Measurements from ENCODE around the gene GBGT1. TPM values are rescaled to one million over a fixed set of nuclear protein-coding genes. Genes with fewer than 3 reads are reported as not detected.

GBGT1 gene
- total and polyA plus RNA-seq, 9 of the 15 experiments (the other 6 are each of a cell fraction or from before 2014, with no cell fraction given): 0.55 to 25.8 (median 13.7) TPM

DNA sequence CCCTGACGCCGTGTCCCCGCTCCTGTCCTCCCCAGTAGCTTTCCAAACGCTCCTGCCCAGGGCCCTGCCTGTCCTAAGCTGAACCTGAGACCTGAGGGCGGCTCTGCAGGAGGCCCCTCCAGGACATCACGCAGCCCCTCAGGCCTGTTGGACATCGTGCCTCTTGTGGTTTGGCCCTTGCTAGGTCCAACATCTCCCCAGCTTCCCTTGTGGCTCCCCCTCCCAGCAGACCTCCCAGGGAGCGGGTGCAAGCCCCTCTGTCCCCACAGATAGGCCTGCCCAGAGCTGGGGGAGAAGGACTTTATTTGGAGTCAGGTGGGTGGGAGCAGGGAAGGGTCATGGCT, 41.3 kb upstream of the GBGT1 start:
- no peak for DNase-seq (ENCODE audit: extremely low read depth in 1 of 4, low spot score in 3 of 4)
- Histone ChIP-seq H3K9ac (ENCODE audit: insufficient read depth in 1 of 2, low read depth in 2 of 2, low read length in 2 of 2) (no peak overlapping the region), H4K20me1 (replicated peaks; ENCODE audit: control insufficient read depth, insufficient read depth, low read length) (no peaks in the 10 kb centered on the region; the same call in 1 of the 2 replicates), H3K9me1 (ENCODE audit: control insufficient read depth, insufficient read depth, low read length) (no peaks in the 10 kb centered on the region), H3K36me3 (ENCODE audit: control insufficient read depth, insufficient read depth, low read length) (no peaks in the 10 kb centered on the region), H3K9me3 (replicated peaks; ENCODE audit: control insufficient read depth, insufficient read depth, low read depth, low read length) (no peaks in the 10 kb centered on the region), H3K27ac (ENCODE audit: extremely low read depth, low read depth, low read length) (no peak overlapping the region), H3K4me1 (replicated peaks in 1 of 2; ENCODE audit: control insufficient read depth in 2 of 2, insufficient read depth in 2 of 2, low read length in 2 of 2) (peaks cover 0 to 15% of the 10 kb centered on the region in 2 experiments; a peak in 2 of 5 replicates), H3K4me2 (ENCODE audit: insufficient read depth, low read length) (no peak overlapping the region), H3K27me3 (ENCODE audit: control insufficient read depth in 2 of 2, insufficient read depth in 2 of 2, low read length in 2 of 2) (peaks cover 41 to 86% of the 10 kb centered on the region in 2 experiments), H2AFZ (ENCODE audit: low read depth, low read length) (no peak overlapping the region), H3K79me2 (ENCODE audit: control insufficient read depth, insufficient read depth, low read length) (no peaks in the 10 kb centered on the region), H3K4me3 (no peak overlapping the region)
- no peak for TF ChIP-seq ZNF384 (IDR thresholded peaks at IDR 0.05; ENCODE audit: low read depth, low read length)
- TF ChIP-seq, protein P1, sequence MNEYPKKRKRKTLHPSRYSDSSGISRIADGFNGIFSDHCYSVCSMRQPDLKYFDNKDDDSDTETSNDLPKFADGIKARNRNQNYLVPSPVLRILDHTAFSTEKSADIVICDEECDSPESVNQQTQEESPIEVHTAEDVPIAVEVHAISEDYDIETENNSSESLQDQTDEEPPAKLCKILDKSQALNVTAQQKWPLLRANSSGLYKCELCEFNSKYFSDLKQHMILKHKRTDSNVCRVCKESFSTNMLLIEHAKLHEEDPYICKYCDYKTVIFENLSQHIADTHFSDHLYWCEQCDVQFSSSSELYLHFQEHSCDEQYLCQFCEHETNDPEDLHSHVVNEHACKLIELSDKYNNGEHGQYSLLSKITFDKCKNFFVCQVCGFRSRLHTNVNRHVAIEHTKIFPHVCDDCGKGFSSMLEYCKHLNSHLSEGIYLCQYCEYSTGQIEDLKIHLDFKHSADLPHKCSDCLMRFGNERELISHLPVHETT (CRISPR knock-in tag; conservative IDR thresholded peaks at IDR 0.05 in 1 of 2, IDR thresholded peaks at IDR 0.05 in 1 of 2): no peak
- TF ChIP-seq, protein P2, sequence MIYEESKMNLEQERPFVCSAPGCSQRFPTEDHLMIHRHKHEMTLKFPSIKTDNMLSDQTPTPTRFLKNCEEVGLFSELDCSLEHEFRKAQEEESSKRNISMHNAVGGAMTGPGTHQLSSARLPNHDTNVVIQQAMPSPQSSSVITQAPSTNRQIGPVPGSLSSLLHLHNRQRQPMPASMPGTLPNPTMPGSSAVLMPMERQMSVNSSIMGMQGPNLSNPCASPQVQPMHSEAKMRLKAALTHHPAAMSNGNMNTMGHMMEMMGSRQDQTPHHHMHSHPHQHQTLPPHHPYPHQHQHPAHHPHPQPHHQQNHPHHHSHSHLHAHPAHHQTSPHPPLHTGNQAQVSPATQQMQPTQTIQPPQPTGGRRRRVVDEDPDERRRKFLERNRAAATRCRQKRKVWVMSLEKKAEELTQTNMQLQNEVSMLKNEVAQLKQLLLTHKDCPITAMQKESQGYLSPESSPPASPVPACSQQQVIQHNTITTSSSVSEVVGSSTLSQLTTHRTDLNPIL (CRISPR knock-in tag; IDR thresholded peaks at IDR 0.05): no peak
- TF ChIP-seq NFIC (IDR thresholded peaks at IDR 0.05): no peak
- TF ChIP-seq GABPB2 (CRISPR knock-in tag; conservative IDR thresholded peaks at IDR 0.05): no peak
- TF ChIP-seq, protein P3, sequence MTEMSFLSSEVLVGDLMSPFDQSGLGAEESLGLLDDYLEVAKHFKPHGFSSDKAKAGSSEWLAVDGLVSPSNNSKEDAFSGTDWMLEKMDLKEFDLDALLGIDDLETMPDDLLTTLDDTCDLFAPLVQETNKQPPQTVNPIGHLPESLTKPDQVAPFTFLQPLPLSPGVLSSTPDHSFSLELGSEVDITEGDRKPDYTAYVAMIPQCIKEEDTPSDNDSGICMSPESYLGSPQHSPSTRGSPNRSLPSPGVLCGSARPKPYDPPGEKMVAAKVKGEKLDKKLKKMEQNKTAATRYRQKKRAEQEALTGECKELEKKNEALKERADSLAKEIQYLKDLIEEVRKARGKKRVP (CRISPR knock-in tag; IDR thresholded peaks at IDR 0.05): no peak
- TF ChIP-seq CHD4 (IDR thresholded peaks at IDR 0.05; ENCODE audit: insufficient read depth, insufficient replicate concordance, low read depth, low read length, poor library complexity, severe bottlenecking): no peak
- no peak for TF ChIP-seq ZFP36 (IDR thresholded peaks at IDR 0.05; ENCODE audit: low read depth, low read length, partially characterized antibody)
- BruUV-seq (replicated peaks): no TSS peak
- CTCF ChIA-PET (ENCODE audit: low intra/inter-chr PET ratio): no interaction called here
- intact Hi-C loops (cut with micrococcal nuclease): no loop called here
- 1% methylated on average over 8 of the region's 8 CpGs for WGBS (ENCODE audit: insufficient coverage, low coverage, missing lambda C conversion rate)
- ATAC-seq: no peak
- POLR2A ChIA-PET: interaction anchor here (0.7 kb wide), 1 partner anchor 151 kb away, joined by 3 read pairs; no protein-coding TSS in a partner anchor
- no peak for FAIRE-seq
- in situ Hi-C loops (cut with MboI): no loop called here

Data from K562 (cell line).